Astrocyte (in vitro differentiated cells and primary cell): ENCODE measurements around the gene ZNF276. TPM values are rescaled to one million over a fixed set of nuclear protein-coding genes. Genes with fewer than 3 reads are reported as not detected.

Experiments
- DNase-seq: peaks from one replicate; pipeline ENCODE4 v3.0.0-alpha.2; 2010; ENCODE audit warnings: low read depth
- FAIRE-seq: peaks from 2 replicates; lab custom pipeline; 2011; peaks lifted over from hg19 to GRCh38; lab: Jason Lieb, UNC
- H2AFZ ChIP-seq: 2 replicates; pipeline ENCODE4 v1.6.0; 2012; ENCODE audit warnings: low read depth, low read length, inconsistent platforms
- H3K27ac ChIP-seq: 2 replicates; pipeline ENCODE4 v1.5.1; 2011; ENCODE audit warnings: low read depth, low read length, inconsistent platforms
- H3K27me3 ChIP-seq: 2 replicates; pipeline ENCODE4 v1.6.0; 2011; ENCODE audit warnings: low read length, inconsistent platforms; ENCODE audit not compliant: insufficient read depth
- H3K36me3 ChIP-seq: 2 replicates; pipeline ENCODE4 v1.5.1; 2011; ENCODE audit warnings: low read length, inconsistent platforms; ENCODE audit not compliant: insufficient read depth
- H3K4me1 ChIP-seq: 2 replicates; pipeline ENCODE4 v1.5.1; 2011; ENCODE audit warnings: low read length, inconsistent platforms; ENCODE audit not compliant: insufficient read depth
- H3K4me2 ChIP-seq: 2 replicates; pipeline ENCODE4 v1.6.0; 2012; ENCODE audit warnings: low read length, inconsistent platforms
- H3K4me3 ChIP-seq: 2 replicates; pipeline ENCODE4 v1.5.1; 2011; ENCODE audit warnings: low read depth, mild to moderate bottlenecking, low read length, inconsistent platforms; ENCODE audit not compliant: insufficient read depth
- H3K79me2 ChIP-seq: 2 replicates; pipeline ENCODE4 v1.6.0; 2012; ENCODE audit warnings: mild to moderate bottlenecking, low read length, inconsistent platforms; ENCODE audit not compliant: insufficient read depth
- H3K9ac ChIP-seq: 2 replicates; pipeline ENCODE4 v1.6.0; 2012; ENCODE audit warnings: mild to moderate bottlenecking, low read length, inconsistent platforms
- H3K9me3 ChIP-seq: 2 replicates; pipeline ENCODE4 v1.5.1; 2012; ENCODE audit warnings: low read depth, mild to moderate bottlenecking, low read length, inconsistent platforms; ENCODE audit not compliant: insufficient read depth
- H4K20me1 ChIP-seq: 2 replicates; pipeline ENCODE4 v1.6.0; 2012; ENCODE audit warnings: low read length, inconsistent platforms; ENCODE audit not compliant: insufficient read depth
- H3K27ac Mint-ChIP-seq: one replicate; pipeline ENCODE4 v1.8.0; 2021; ENCODE audit warnings: mild to moderate bottlenecking, mixed read lengths; ENCODE audit not compliant: unreplicated experiment
- H3K27me3 Mint-ChIP-seq: one replicate; pipeline ENCODE4 v1.8.0; 2021; ENCODE audit warnings: low read depth, mixed read lengths; ENCODE audit not compliant: unreplicated experiment
- H3K36me3 Mint-ChIP-seq: one replicate; pipeline ENCODE4 v1.8.0; 2021; ENCODE audit warnings: low read depth, mixed read lengths; ENCODE audit not compliant: unreplicated experiment
- H3K4me1 Mint-ChIP-seq: one replicate; pipeline ENCODE4 v1.8.0; 2021; ENCODE audit warnings: low read depth, mixed read lengths; ENCODE audit not compliant: unreplicated experiment
- H3K4me3 Mint-ChIP-seq: one replicate; pipeline ENCODE4 v1.8.0; 2021; ENCODE audit warnings: mild to moderate bottlenecking, moderate library complexity, mixed read lengths; ENCODE audit not compliant: unreplicated experiment
- H3K9me3 Mint-ChIP-seq: one replicate; pipeline ENCODE4 v1.8.0; 2021; ENCODE audit warnings: mild to moderate bottlenecking, mixed read lengths; ENCODE audit not compliant: unreplicated experiment
- CTCF ChIP-seq: IDR thresholded peaks from 2 replicates; pipeline ENCODE4 v1.5.1; 2011; ENCODE audit warnings: low read depth, mild to moderate bottlenecking, inconsistent platforms, low read length, moderate library complexity; ENCODE audit not compliant: insufficient read depth
- EZH2 ChIP-seq: IDR thresholded peaks from 2 replicates; pipeline ENCODE4 v1.6.1; 2012; ENCODE audit warnings: mild to moderate bottlenecking, low read length, inconsistent platforms; ENCODE audit not compliant: insufficient read depth
- total RNA-seq: library from RNA; stranded (reverse); gene quantifications from 2 replicates; pipeline ENCODE4 v1.2.1, GENCODE V29; 2021

Gene ZNF276
- total RNA-seq, 1 donor from 2014 or later: 21.6 TPM

- H3K4me1 ChIP-seq: peaks cover 14% of the 10 kb centered on the region
- H2AFZ ChIP-seq: peak within 1 kb of the TSS; percentile 85
- peaks cover 20% of the 10 kb centered on the region for H4K20me1 ChIP-seq
- H3K4me2 ChIP-seq: peak within 1 kb of the TSS; percentile 88
- no peaks in the 10 kb centered on the region for H3K9me3 ChIP-seq
- no peaks in the 10 kb centered on the region for H3K27me3 ChIP-seq
- no peaks in the 10 kb centered on the region for H3K27me3 Mint-ChIP-seq
- no peaks in the 10 kb centered on the region for H3K79me2 ChIP-seq
- H3K27ac ChIP-seq: peak within 1 kb of the TSS; percentile 61
- no peaks in the 10 kb centered on the region for H3K36me3 ChIP-seq
- peak within 1 kb of the TSS; percentile 67 for H3K9ac ChIP-seq
- no peaks in the 10 kb centered on the region for H3K9me3 Mint-ChIP-seq
- DNase-seq (peak; percentile 50), FAIRE-seq (no peak)
- peaks cover 5% of the 10 kb centered on the region for H3K36me3 Mint-ChIP-seq
- H3K4me1 Mint-ChIP-seq: no peaks in the 10 kb centered on the region
- peak within 1 kb of the TSS; percentile 61 for H3K4me3 ChIP-seq
- peak within 1 kb of the TSS; percentile 75 for H3K27ac Mint-ChIP-seq
- TF ChIP-seq CTCF (no peak), EZH2 (no peak)
- H3K4me3 Mint-ChIP-seq: peak within 1 kb of the TSS; percentile 76
Observed at GRCh38 chr16:89701425-89702406, 19.6 kb upstream of the ZNF276 start, which contains the start of gene SPATA2L. SPATA2L (minus strand) TSS chr16:89701705; CDS start chr16:89701232, 473 bp downstream.

DNA sequence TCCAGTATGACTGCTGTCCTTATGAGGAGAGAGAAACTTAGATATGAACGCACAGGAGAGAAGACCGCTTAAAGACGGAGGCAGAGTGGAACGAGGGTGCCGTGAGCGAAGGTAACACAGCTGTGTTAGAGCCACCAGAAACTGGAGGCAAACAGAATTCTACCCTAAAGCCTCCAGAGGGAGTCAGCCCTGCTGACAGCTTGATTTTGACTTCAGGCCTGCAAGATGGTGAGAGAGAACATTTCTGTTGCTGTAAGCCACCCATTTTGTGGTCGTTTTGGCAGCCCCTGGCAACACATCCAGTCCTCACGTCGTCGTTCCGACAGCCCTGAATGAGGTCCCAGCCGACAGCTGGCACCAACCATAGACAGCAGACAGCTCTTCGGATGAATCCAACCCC lies 17.1 kb upstream of the ZNF276 start:
- Mint-ChIP-seq H3K27me3 (no peaks in the 10 kb centered on the region), H3K4me1 (no peaks in the 10 kb centered on the region), H3K9me3 (no peaks in the 10 kb centered on the region), H3K36me3 (no peaks in the 10 kb centered on the region), H3K4me3 (no peak overlapping the region), H3K27ac (no peak overlapping the region)
- H4K20me1 ChIP-seq: peaks cover 7% of the 10 kb centered on the region
- H3K4me2 ChIP-seq: no peak overlapping the region
- peaks cover 14% of the 10 kb centered on the region for H3K4me1 ChIP-seq
- no peaks in the 10 kb centered on the region for H3K27me3 ChIP-seq
- TF ChIP-seq EZH2 (no peak), CTCF (no peak)
- FAIRE-seq (no peak), DNase-seq (no peak)
- no peaks in the 10 kb centered on the region for H3K9me3 ChIP-seq
- no peaks in the 10 kb centered on the region for H3K79me2 ChIP-seq
- no peaks in the 10 kb centered on the region for H3K36me3 ChIP-seq
- no peak overlapping the region for H3K4me3 ChIP-seq
- no peak overlapping the region for H3K27ac ChIP-seq
- H3K9ac ChIP-seq: no peak overlapping the region
- no peak overlapping the region for H2AFZ ChIP-seq

GRCh38 chr16:89705006-89705405 lies 16.3 kb upstream of the ZNF276 start:
- Mint-ChIP-seq H3K9me3 (no peaks in the 10 kb centered on the region), H3K4me1 (no peaks in the 10 kb centered on the region), H3K4me3 (peak overlapping the region; percentile 45), H3K27ac (no peak overlapping the region), H3K36me3 (no peaks in the 10 kb centered on the region), H3K27me3 (no peaks in the 10 kb centered on the region)
- H3K9me3 ChIP-seq: no peaks in the 10 kb centered on the region
- no peak overlapping the region for H3K4me2 ChIP-seq
- H3K27ac ChIP-seq: no peak overlapping the region
- no peaks in the 10 kb centered on the region for H3K27me3 ChIP-seq
- H3K9ac ChIP-seq: no peak overlapping the region
- H3K36me3 ChIP-seq: no peaks in the 10 kb centered on the region
- no peak for DNase-seq
- H2AFZ ChIP-seq: no peak overlapping the region
- no peaks in the 10 kb centered on the region for H3K79me2 ChIP-seq
- H3K4me1 ChIP-seq: peaks cover 11% of the 10 kb centered on the region
- H4K20me1 ChIP-seq: peaks cover 6% of the 10 kb centered on the region
- H3K4me3 ChIP-seq: no peak overlapping the region
- no peak for FAIRE-seq
- no peak for TF ChIP-seq CTCF
- no peak for TF ChIP-seq EZH2
